ENCODE data around the gene CCDC60.

GRCh38 chr12:119319638-119320037, 14.9 kb upstream of the CCDC60 start:
- TF ChIP-seq POLR2AphosphoS5 (IDR thresholded peaks at IDR 0.05; ENCODE audit: low read depth), result no peak
- TF ChIP-seq, protein P1, sequence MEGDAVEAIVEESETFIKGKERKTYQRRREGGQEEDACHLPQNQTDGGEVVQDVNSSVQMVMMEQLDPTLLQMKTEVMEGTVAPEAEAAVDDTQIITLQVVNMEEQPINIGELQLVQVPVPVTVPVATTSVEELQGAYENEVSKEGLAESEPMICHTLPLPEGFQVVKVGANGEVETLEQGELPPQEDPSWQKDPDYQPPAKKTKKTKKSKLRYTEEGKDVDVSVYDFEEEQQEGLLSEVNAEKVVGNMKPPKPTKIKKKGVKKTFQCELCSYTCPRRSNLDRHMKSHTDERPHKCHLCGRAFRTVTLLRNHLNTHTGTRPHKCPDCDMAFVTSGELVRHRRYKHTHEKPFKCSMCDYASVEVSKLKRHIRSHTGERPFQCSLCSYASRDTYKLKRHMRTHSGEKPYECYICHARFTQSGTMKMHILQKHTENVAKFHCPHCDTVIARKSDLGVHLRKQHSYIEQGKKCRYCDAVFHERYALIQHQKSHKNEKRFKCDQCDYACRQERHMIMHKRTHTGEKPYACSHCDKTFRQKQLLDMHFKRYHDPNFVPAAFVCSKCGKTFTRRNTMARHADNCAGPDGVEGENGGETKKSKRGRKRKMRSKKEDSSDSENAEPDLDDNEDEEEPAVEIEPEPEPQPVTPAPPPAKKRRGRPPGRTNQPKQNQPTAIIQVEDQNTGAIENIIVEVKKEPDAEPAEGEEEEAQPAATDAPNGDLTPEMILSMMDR (IDR thresholded peaks at IDR 0.05; ENCODE audit: insufficient read depth, low read length), result no peak
- TF ChIP-seq SPI1 (IDR thresholded peaks at IDR 0.05; ENCODE audit: borderline replicate concordance, low read depth), result no peak
- no peak for TF ChIP-seq REST (IDR thresholded peaks at IDR 0.05; ENCODE audit: insufficient replicate concordance, low read depth)
- no peak for TF ChIP-seq GABPA (IDR thresholded peaks at IDR 0.05; ENCODE audit: low read depth)
